ENCODE results near the gene SMIM3. TPM values are rescaled to one million over a fixed set of nuclear protein-coding genes. Genes with fewer than 3 reads are reported as not detected.

SMIM3 gene
- total and polyA plus RNA-seq, 10 of the 15 experiments (the other 5 are each of a cell fraction or from before 2014, with no cell fraction given) = 1.0 to 14.3 (median 7.7) TPM

DNA sequence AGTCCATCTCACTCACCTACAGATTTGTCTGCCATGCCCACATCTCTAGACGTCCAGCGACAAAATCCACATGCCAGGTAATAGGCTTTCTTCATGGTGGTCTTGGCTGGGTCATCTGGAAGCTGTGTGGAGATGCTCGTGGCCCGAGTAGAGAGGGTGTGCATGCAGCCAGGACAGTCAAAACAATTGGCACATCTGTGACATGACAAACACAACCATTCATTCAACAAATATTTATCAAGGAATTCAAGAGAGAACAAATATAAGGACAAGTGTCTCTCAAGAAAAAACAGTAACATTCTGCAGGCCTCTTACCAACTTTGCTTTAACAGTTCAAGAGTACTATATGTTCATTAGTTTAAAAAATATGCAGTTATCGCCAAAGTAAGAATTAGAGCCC is 25.1 kb upstream of the SMIM3 start:
- ChIA-PET RAD21 (ENCODE audit: unreplicated experiment) (interaction anchor here (0.6 kb wide), 1 partner anchor 361 kb away, joined by 3 read pairs; no protein-coding TSS in a partner anchor), SMC1A (ENCODE audit: uncharacterized antibody, unreplicated experiment) (interaction anchor here (1.3 to 1.4 kb wide), 2 partner anchors 18 to 93 kb away, joined by 3 to 5 read pairs; partner anchors contain the start of gene IRGM), CTCF (interaction anchor here (1.5 kb wide), 1 partner anchor 18 kb away, joined by 3 read pairs; no protein-coding TSS in a partner anchor), POLR2A (interaction anchor here (1.8 kb wide), 1 partner anchor 15 kb away, joined by 6 read pairs; no protein-coding TSS in a partner anchor)
- H3K4me1 ChIP-seq (ENCODE audit: control insufficient read depth, insufficient read depth, low read length) = no peaks in the 10 kb centered on the region; the same call in 1 of the 2 replicates
- H3K9ac ChIP-seq (ENCODE audit: control insufficient read depth, insufficient read depth, low read length) = no peak overlapping the region
- no peak overlapping the region for H3K4me3 ChIP-seq
- intact Hi-C loops (cut with micrococcal nuclease; ENCODE audit: unreplicated experiment) = no loop called here
- H4K20me1 ChIP-seq (ENCODE audit: control insufficient read depth, insufficient read depth) = no peaks in the 10 kb centered on the region
- WGBS (ENCODE audit: insufficient coverage, insufficient replicate concordance, low lambda C conversion rate, missing lambda C conversion rate) = 95% methylated on average over 5 of the region's 5 CpGs
- H3K4me2 ChIP-seq (ENCODE audit: control insufficient read depth, insufficient read depth) = no peak overlapping the region
- ATAC-seq (no peak), FAIRE-seq (no peak), DNase-seq (ENCODE audit: low read depth, low spot score) (no peak)
- no peak overlapping the region for H2AFZ ChIP-seq (ENCODE audit: control insufficient read depth, low read depth, low read length)
- peaks cover 4 to 14% of the 10 kb centered on the region in 2 experiments; a peak in 3 of 4 replicates for H3K36me3 ChIP-seq (ENCODE audit: control insufficient read depth in 2 of 2, insufficient read depth in 2 of 2, low read length in 1 of 2)
- TF ChIP-seq, protein P1, sequence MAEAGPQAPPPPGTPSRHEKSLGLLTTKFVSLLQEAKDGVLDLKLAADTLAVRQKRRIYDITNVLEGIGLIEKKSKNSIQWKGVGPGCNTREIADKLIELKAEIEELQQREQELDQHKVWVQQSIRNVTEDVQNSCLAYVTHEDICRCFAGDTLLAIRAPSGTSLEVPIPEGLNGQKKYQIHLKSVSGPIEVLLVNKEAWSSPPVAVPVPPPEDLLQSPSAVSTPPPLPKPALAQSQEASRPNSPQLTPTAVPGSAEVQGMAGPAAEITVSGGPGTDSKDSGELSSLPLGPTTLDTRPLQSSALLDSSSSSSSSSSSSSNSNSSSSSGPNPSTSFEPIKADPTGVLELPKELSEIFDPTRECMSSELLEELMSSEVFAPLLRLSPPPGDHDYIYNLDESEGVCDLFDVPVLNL (IDR thresholded peaks at IDR 0.05; ENCODE audit: low read depth, low read length) = no peak
- TF ChIP-seq ZNF274 (IDR thresholded peaks at IDR 0.05; ENCODE audit: insufficient read depth, insufficient read length) (no peak), FOS (IDR thresholded peaks at IDR 0.05; ENCODE audit: borderline replicate concordance, extremely low read depth, insufficient read length) (no peak), ATF7 (IDR thresholded peaks at IDR 0.05; ENCODE audit: low read depth) (no peak), ZBED1 (IDR thresholded peaks at IDR 0.05; ENCODE audit: borderline replicate concordance) (no peak), NFYA (IDR thresholded peaks at IDR 0.05; ENCODE audit: borderline replicate concordance, low read depth, low read length) (no peak), RAD21 (IDR thresholded peaks at IDR 0.05; ENCODE audit: insufficient read depth, low read depth, low read length) (no peak), CBX3 (IDR thresholded peaks at IDR 0.05; ENCODE audit: borderline replicate concordance, low read depth) (no peak)
- TF ChIP-seq, protein P2, sequence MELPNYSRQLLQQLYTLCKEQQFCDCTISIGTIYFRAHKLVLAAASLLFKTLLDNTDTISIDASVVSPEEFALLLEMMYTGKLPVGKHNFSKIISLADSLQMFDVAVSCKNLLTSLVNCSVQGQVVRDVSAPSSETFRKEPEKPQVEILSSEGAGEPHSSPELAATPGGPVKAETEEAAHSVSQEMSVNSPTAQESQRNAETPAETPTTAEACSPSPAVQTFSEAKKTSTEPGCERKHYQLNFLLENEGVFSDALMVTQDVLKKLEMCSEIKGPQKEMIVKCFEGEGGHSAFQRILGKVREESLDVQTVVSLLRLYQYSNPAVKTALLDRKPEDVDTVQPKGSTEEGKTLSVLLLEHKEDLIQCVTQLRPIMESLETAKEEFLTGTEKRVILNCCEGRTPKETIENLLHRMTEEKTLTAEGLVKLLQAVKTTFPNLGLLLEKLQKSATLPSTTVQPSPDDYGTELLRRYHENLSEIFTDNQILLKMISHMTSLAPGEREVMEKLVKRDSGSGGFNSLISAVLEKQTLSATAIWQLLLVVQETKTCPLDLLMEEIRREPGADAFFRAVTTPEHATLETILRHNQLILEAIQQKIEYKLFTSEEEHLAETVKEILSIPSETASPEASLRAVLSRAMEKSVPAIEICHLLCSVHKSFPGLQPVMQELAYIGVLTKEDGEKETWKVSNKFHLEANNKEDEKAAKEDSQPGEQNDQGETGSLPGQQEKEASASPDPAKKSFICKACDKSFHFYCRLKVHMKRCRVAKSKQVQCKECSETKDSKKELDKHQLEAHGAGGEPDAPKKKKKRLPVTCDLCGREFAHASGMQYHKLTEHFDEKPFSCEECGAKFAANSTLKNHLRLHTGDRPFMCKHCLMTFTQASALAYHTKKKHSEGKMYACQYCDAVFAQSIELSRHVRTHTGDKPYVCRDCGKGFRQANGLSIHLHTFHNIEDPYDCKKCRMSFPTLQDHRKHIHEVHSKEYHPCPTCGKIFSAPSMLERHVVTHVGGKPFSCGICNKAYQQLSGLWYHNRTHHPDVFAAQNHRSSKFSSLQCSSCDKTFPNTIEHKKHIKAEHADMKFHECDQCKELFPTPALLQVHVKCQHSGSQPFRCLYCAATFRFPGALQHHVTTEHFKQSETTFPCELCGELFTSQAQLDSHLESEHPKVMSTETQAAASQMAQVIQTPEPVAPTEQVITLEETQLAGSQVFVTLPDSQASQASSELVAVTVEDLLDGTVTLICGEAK (IDR thresholded peaks at IDR 0.05; ENCODE audit: borderline replicate concordance) = no peak
- H3K9me3 ChIP-seq (replicated peaks; ENCODE audit: control insufficient read depth, insufficient read depth, low read length) = peaks cover 3% of the 10 kb centered on the region
- H3K27me3 ChIP-seq (replicated peaks in 1 of 2; ENCODE audit: control insufficient read depth in 2 of 2, insufficient read depth in 2 of 2, low read length in 1 of 2) = no peaks in the 10 kb centered on the region
- H3K79me2 ChIP-seq (ENCODE audit: control insufficient read depth, insufficient read depth, low read length) = peaks cover 49% of the 10 kb centered on the region
- H3K27ac ChIP-seq (ENCODE audit: control insufficient read depth, insufficient read depth) = no peak overlapping the region
- in situ Hi-C loops (cut with MboI) = no loop called here
- BruUV-seq (replicated peaks) = TSS peak; percentile 1

Measured in GM12878 (cell line).